Transverse colon (tissue), 4 donors: ENCODE measurements around the gene GJA5. TPM values are rescaled to one million over a fixed set of nuclear protein-coding genes. Genes with fewer than 3 reads are reported as not detected.

Experiments
- DNase-seq: peaks from one replicate; pipeline ENCODE4 v3.0.0-alpha.2; 2019
- H3K27ac ChIP-seq, 4 donors: fragments of 200-600 bp; sonication (generic); 2 replicates each; pipeline ENCODE4 v1.5.1; 2016 to 2018; ENCODE audit warnings: inconsistent platforms in 4 of 4
- H3K27me3 ChIP-seq: fragments of 200-600 bp; sonication (generic); 2 replicates; pipeline ENCODE4 v1.5.1; 2017; ENCODE audit warnings: inconsistent platforms
- H3K36me3 ChIP-seq, 4 donors: fragments of 200-600 bp; sonication (generic); 2 replicates each; pipeline ENCODE4 v1.5.1; 2017 to 2019; ENCODE audit warnings: inconsistent platforms in 4 of 4
- H3K4me1 ChIP-seq, 4 donors: fragments of 200-600 bp; sonication (generic); 2 replicates each; pipeline ENCODE4 v1.5.1; 2017 to 2020; ENCODE audit warnings: inconsistent platforms in 4 of 4
- H3K4me3 ChIP-seq, 4 donors: fragments of 200-600 bp; sonication (generic); 1 replicate in 1 of 4; 2 replicates in 3 of 4; pipeline versions ENCODE4 v1.5.1 to v1.6.1; 2017 to 2019; ENCODE audit warnings: inconsistent platforms in 4 of 4
- H3K9me3 ChIP-seq, 2 donors: fragments of 200-600 bp; sonication (generic); 2 replicates each; pipeline ENCODE4 v1.5.1; 2017 to 2019; ENCODE audit warnings: inconsistent platforms in 2 of 2
- EP300 ChIP-seq: sonication (generic); formaldehyde crosslinking; IDR thresholded peaks from one replicate; pipeline ENCODE4 v1.6.1; 2017; ENCODE audit warnings: antibody characterized with exemption, low read depth
- POLR2A ChIP-seq: fragments of 450-650 bp; IDR thresholded peaks from one replicate; pipeline ENCODE4 v1.6.1; 2016; ENCODE audit warnings: antibody characterized with exemption, mild to moderate bottlenecking, moderate library complexity
- POLR2AphosphoS5 ChIP-seq, 3 donors: sonication (generic); formaldehyde crosslinking; IDR thresholded peaks; one replicate each; pipeline ENCODE4 v1.6.1; 2016; ENCODE audit warnings: antibody characterized with exemption in 3 of 3
- WGBS, 2 donors: methylation state at CpG; one replicate each; pipeline ENCODE4 v1.1.5; 2018; ENCODE audit warnings: low coverage in 1 of 2; 5-methylcytosine and 5-hydroxymethylcytosine counted together
- in situ Hi-C, 4 donors: fragments of 200-750 bp; cut with MboI; loops; one replicate each; pipeline versions ENCODE4 v1.15.0 to v1.15.1; 2017; ENCODE audit warnings: low sequenced_read_pairs in 3 of 4, low pct_ligation_motif_present in 1 of 4, low pct_unique_long_range_greater_than_20kb in 1 of 4
- intact Hi-C: fragments of 100-400 bp; cut with DNase I; formaldehyde crosslinking; loops from one replicate; pipeline ENCODE4 v1.15.1; 2023; ENCODE audit warnings: low total_unique reads
- total RNA-seq, 4 donors: library from RNA; depleted of rRNA; stranded (reverse); fragments of >200 nt; gene quantifications; one replicate each; pipeline ENCODE4 v1.1.0, GENCODE V29; 2016
- TF ChIP-seq, protein P1 (sequence below), 5 experiments: fragments of 200-600 bp in 3 of 5; fragments of 450-650 bp in 2 of 5; sonication (generic) in 3 of 5; IDR thresholded peaks; 1 replicate in 2 of 5; 2 replicates in 3 of 5; pipeline ENCODE4 v1.5.1; 2016 to 2017; ENCODE audit warnings: antibody characterized with exemption in 5 of 5, inconsistent platforms in 3 of 5, mild to moderate bottlenecking in 2 of 5, moderate library complexity in 1 of 5

GJA5 gene
- total RNA-seq, 4 donors from 2014 or later: 0.75 to 119 (median 1.6) TPM

DNA sequence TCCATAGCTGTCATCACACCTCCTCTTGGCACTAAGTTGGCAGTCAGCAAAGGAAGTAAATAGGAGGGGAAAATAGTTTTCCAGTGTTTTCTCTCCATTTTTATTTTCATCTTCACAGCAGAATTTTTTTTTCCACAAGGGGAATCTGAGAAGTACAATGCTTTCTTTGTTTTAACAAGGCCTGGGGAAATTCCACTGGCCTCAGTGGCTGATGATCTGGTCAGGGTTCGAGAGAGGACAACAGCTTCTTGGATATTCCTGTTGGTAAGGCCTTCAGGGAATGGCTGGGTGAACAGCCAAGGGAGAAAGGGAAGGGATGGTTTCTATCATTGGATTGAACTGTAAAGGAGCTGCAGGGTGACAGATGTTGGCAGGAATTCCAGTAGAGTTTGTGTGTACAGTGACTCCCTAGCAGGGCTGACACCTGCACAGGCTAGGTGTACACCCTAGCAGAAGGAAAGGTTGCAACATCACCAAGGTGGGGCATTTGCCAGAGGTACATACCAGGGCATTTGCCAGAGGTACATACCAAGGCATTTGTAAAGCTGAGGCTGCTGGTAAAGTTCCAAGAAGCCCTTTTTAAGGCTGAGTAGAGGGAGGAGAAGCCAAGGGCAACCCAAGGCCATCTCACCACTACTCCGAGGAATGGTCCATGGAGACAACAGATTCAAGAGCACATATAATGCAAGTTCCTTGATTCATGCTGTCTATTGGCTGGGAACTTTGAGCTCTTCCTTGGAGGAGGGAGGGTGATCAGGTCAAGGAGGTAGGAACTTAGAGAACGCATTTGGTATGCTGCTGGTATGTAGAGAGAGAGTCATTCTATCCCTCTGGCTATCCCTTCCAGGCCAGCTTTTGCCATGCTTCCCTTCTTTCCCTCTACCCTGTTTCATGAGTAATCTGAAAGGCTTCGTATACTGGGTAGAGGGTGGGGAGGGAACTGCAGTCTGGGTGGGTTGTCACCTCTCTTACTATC, 3.1 kb downstream of the GJA5 start:
- Histone ChIP-seq H3K9me3 (no peaks in the 10 kb centered on the region), H3K27me3 (no peaks in the 10 kb centered on the region), H3K36me3 (no peaks in the 10 kb centered on the region), H3K4me3 (no peak overlapping the region), H3K27ac (no peak overlapping the region), H3K4me1 (no peaks in the 10 kb centered on the region)
- TF ChIP-seq, protein P1, sequence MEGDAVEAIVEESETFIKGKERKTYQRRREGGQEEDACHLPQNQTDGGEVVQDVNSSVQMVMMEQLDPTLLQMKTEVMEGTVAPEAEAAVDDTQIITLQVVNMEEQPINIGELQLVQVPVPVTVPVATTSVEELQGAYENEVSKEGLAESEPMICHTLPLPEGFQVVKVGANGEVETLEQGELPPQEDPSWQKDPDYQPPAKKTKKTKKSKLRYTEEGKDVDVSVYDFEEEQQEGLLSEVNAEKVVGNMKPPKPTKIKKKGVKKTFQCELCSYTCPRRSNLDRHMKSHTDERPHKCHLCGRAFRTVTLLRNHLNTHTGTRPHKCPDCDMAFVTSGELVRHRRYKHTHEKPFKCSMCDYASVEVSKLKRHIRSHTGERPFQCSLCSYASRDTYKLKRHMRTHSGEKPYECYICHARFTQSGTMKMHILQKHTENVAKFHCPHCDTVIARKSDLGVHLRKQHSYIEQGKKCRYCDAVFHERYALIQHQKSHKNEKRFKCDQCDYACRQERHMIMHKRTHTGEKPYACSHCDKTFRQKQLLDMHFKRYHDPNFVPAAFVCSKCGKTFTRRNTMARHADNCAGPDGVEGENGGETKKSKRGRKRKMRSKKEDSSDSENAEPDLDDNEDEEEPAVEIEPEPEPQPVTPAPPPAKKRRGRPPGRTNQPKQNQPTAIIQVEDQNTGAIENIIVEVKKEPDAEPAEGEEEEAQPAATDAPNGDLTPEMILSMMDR (IDR thresholded peaks at IDR 0.05): no peak
- TF ChIP-seq POLR2AphosphoS5 (IDR thresholded peaks at IDR 0.05) (no peak), POLR2A (no peak), EP300 (no peak)
- intact Hi-C loops: no loop called here
- WGBS, 2 donors: 78 to 82% methylated on average over 3 to 4 of the region's 4 CpGs
- DNase-seq: no peak
- in situ Hi-C loops: no loop called here

DNA sequence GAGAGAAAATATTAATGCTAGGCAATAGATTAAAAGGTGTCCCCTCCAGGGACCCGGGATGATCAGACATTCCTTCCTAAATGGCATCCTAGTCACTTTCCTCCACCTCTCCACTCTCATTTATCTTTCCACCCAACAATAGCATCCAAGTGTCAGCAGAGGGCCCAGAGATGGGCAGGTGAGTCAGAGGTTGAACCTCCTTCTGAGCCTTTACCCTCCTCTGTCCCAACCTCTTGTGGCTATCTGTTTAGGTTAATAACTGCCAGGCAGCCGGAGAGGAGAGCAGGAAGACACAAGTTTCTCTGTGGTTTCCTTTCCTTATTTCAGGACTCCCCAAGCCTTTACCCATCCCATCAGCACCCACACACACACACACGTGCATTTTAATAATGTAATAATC, 4.1 kb downstream of the GJA5 start:
- H3K36me3 ChIP-seq: no peaks in the 10 kb centered on the region
- in situ Hi-C loops: no loop called here
- H3K4me1 ChIP-seq: no peaks in the 10 kb centered on the region
- TF ChIP-seq POLR2AphosphoS5 (IDR thresholded peaks at IDR 0.05): no peak
- no peak for TF ChIP-seq POLR2A
- TF ChIP-seq, protein P1 (IDR thresholded peaks at IDR 0.05): no peak
- no peak for TF ChIP-seq EP300
- intact Hi-C loops: no loop called here
- WGBS, 2 donors: 68 to 73% methylated on average over 2 to 3 of the region's 3 CpGs
- H3K27ac ChIP-seq: no peak overlapping the region
- H3K27me3 ChIP-seq: no peaks in the 10 kb centered on the region
- H3K9me3 ChIP-seq: no peaks in the 10 kb centered on the region
- no peak overlapping the region for H3K4me3 ChIP-seq
- DNase-seq: no peak

DNA sequence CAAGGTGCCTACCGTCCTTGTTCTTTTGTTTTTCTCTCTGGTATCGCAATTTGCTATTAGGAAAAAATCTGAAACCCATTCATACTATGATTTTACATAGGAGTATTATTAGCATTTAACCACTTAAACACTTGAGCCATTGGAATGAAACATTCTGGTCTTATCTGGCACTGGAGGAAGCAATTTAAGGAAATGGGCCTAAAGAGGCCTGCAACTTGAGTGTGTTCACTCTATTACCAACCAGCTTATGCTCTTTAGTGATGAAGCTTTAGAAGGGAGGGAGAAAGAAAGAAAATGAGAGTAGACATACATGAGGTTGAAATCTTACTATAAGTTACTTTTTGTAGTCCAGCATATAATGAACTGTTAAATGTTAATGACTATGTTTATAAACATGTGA, 5.7 kb downstream of the GJA5 start:
- Histone ChIP-seq H3K9me3 (no peaks in the 10 kb centered on the region), H3K27ac (no peak overlapping the region), H3K36me3 (no peaks in the 10 kb centered on the region), H3K27me3 (no peaks in the 10 kb centered on the region), H3K4me1 (no peaks in the 10 kb centered on the region), H3K4me3 (no peak overlapping the region)
- intact Hi-C loops (no loop called here), in situ Hi-C loops (no loop called here)
- DNase-seq: no peak
- TF ChIP-seq POLR2AphosphoS5 (IDR thresholded peaks at IDR 0.05) (no peak), POLR2A (no peak)
- TF ChIP-seq, protein P1 (IDR thresholded peaks at IDR 0.05): no peak
- WGBS, 2 donors: 94% methylated on average over 2 of the region's 2 CpGs

DNA sequence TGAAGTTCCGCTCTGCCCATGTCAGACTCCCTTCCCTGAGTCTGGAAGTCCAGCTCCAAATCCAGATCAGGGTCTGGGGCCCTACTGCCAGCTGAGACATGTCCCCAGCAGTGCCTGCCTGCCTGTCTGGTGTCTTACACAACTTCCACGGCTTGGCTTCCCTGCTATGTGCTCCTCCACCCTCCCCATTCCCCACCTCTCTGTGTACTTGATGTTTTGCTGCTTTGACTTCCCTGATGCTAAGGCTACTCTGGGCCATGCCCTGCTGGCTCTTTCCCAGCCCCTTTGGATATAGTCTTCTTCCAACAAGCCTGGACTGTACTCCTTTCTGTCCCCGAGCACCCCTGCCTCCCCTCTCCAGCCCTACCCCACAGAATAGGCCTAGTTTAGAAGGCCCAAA, 7.3 kb downstream of the GJA5 start:
- intact Hi-C loops: no loop called here
- no peak for DNase-seq
- in situ Hi-C loops: no loop called here
- Histone ChIP-seq H3K9me3 (no peaks in the 10 kb centered on the region), H3K27ac (no peak overlapping the region), H3K27me3 (no peaks in the 10 kb centered on the region), H3K4me3 (no peak overlapping the region), H3K36me3 (no peaks in the 10 kb centered on the region), H3K4me1 (no peaks in the 10 kb centered on the region)
- TF ChIP-seq EP300: no peak
- TF ChIP-seq POLR2A: no peak
- no peak for TF ChIP-seq POLR2AphosphoS5 (IDR thresholded peaks at IDR 0.05)
- TF ChIP-seq, protein P1 (IDR thresholded peaks at IDR 0.05): no peak
- 82% methylated on average over 3 of the region's 3 CpGs; no CpG with 5 or more reads in 1 of the 2 donors for WGBS, 2 donors
